Islet precursor cell (in vitro differentiated cells): ENCODE results near the gene ADCK2.
"Not testable (repeated sequence)": the region's sequence is repeated elsewhere in the genome, so short reads cannot be mapped to it uniquely, and the experiment has no call there.

Experiments used
- DNase-seq: peaks from one replicate; pipeline ENCODE4 v3.0.0-alpha.2; 2018

Gene ADCK2

GRCh38 chr7:140696680-140697446 lies 24.1 kb downstream of the ADCK2 start, which contains the start of gene NDUFB2:
NDUFB2 (plus strand) TSS chr7:140696708; CDS start chr7:140696745, 37 bp downstream.
- peak; percentile 92 for DNase-seq

- DNase-seq: peak; percentile 41
These were observed 24.9 kb downstream of the ADCK2 start for GRCh38 chr7:140697447-140698143.

- DNase-seq: peak; percentile 22
These were observed 25.7 kb downstream of the ADCK2 start for GRCh38 chr7:140698477-140698876.

- DNase-seq: no peak
These were observed 30.0 kb downstream of the ADCK2 start for GRCh38 chr7:140702774-140703173.

GRCh38 chr7:140704205-140704604 lies 31.5 kb downstream of the ADCK2 start:
- no peak for DNase-seq

GRCh38 chr7:140707132-140707531 lies 34.4 kb downstream of the ADCK2 start:
- DNase-seq: no peak

GRCh38 chr7:140708764-140709163 lies 36.0 kb downstream of the ADCK2 start:
- not testable (repeated sequence) for DNase-seq

GRCh38 chr7:140712392-140712791 lies 39.6 kb downstream of the ADCK2 start:
- not testable (repeated sequence) for DNase-seq

- DNase-seq: no peak
These were observed 41.7 kb downstream of the ADCK2 start for GRCh38 chr7:140714331-140715040.

GRCh38 chr7:140719721-140720120 lies 47.0 kb downstream of the ADCK2 start:
- no peak for DNase-seq

GRCh38 chr7:140722254-140722653 lies 49.5 kb downstream of the ADCK2 start:
- no peak for DNase-seq

- no peak for DNase-seq
These were observed 50.3 kb downstream of the ADCK2 start for GRCh38 chr7:140723006-140723405.

- no peak for DNase-seq
These were observed 50.8 kb downstream of the ADCK2 start for GRCh38 chr7:140723574-140723973.

- no peak for DNase-seq
These were observed 52.0 kb downstream of the ADCK2 start for GRCh38 chr7:140724706-140725105.

GRCh38 chr7:140726281-140726680 lies 53.5 kb downstream of the ADCK2 start:
- no peak for DNase-seq

GRCh38 chr7:140732416-140732815 lies 59.7 kb downstream of the ADCK2 start:
- no peak for DNase-seq

- DNase-seq: no peak
These were observed 61.4 kb downstream of the ADCK2 start for GRCh38 chr7:140734096-140734495.

- no peak for DNase-seq
These were observed 62.0 kb downstream of the ADCK2 start for GRCh38 chr7:140734729-140735128.

- no peak for DNase-seq
These were observed 65.5 kb downstream of the ADCK2 start for GRCh38 chr7:140738280-140738679.

- DNase-seq: not testable (repeated sequence)
These were observed 70.5 kb downstream of the ADCK2 start for GRCh38 chr7:140743255-140743654.

- DNase-seq: no peak
These were observed 71.3 kb downstream of the ADCK2 start for GRCh38 chr7:140744005-140744404.
